GM19452 (cell line): ENCODE results near the gene HOGA1.
"Not testable (repeated sequence)": the region's sequence is repeated elsewhere in the genome, so short reads cannot be mapped to it uniquely, and the experiment has no call there.

ENCODE experiments used
- ATAC-seq: cut with Tn5 transposase; IDR thresholded peaks from one replicate; pipeline ENCODE4 v1.9.1; 2021; ENCODE audit not compliant: unreplicated experiment

HOGA1 gene

DNA sequence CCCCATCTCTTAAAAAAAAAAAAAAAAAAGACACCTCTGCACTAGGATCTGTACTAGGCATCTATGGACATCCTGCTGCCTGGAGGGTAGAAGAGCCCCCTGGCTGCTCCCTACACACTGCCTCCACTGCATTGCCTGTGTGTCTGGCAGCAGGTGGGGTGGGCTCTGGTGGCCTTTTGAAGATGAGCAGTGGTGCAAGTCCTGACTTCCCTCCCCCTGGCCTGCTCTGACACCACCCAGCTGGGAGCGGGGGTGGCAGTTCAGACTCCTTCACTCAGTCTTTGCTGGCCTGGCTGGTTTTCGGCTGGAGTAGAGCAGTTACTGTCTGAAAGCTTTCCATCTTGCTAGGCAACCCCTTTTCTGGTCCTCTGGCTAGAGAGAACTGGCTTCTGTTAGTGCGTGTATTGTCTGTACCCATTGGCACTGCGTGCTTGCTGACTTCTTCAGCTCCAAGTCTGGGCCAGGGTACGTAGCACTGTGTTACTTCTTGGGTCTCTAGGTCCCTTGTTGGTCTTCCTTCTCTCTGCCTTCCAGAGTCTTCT, 23.0 kb downstream of the HOGA1 start:
- ATAC-seq: no peak

GRCh38 chr10:97608991-97609561, 24.9 kb downstream of the HOGA1 start:
- no peak for ATAC-seq

DNA sequence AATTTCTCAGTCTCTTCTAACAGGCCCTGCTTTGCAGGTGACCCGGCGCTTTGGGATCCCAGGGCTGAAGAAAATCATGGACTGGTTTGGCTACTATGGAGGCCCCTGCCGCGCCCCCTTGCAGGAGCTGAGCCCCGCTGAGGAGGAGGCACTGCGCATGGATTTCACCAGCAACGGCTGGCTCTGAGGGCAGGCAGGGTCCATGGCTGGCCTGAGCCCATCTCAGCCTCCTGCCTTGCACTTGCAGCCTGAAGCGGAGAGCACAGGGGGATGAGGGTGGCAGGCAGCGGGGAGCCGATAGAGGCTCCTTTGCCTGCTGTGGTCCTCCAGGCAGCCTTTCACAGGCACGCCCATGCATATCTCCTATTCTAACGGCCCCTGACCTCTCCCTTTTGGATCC, 27.3 kb downstream of the HOGA1 start:
- no peak for ATAC-seq

- no peak for ATAC-seq
Observed at GRCh38 chr10:97612386-97612785, 28.2 kb downstream of the HOGA1 start.

DNA sequence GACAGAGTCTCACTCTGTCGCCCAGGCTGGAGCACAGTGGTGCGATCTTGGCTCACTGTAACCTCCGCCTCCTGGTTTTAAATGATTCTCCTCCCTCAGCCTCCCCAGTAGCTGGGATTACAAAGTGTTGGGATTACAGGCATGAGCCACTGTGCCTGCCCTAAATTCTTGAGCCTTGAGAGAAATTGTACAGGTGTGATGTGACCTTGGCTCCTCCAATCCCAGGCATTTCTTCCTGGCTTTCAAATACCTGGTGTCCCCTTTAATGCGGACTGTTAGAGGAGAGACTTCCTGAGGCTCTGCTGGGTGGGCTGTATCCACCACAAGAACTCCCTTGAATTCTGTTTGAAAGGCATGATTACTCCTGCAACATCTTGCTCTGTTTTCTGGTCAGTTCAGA, 34.1 kb downstream of the HOGA1 start:
- ATAC-seq: no peak

- no peak for ATAC-seq
Observed at GRCh38 chr10:97618733-97619132, 34.5 kb downstream of the HOGA1 start.

DNA sequence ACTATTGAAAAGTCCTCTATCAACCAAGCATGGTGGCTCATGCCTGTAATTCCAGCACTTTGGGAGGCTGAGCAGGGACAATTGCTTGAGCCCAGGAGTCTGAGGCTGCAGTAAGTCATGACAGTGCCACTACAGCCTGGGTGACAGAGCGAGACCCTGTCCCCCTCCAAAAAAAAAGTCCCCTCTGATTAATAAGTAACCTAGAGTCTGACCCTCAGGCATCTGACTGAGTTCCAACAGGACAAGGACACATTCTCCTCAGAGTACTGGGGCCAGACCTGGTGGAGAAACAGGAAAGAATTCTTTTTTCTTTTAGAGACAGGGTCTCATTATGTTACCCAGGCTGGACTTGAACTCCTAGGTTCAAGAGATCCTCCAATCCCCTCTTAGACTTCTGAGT, 39.1 kb downstream of the HOGA1 start:
- ATAC-seq: no peak

DNA sequence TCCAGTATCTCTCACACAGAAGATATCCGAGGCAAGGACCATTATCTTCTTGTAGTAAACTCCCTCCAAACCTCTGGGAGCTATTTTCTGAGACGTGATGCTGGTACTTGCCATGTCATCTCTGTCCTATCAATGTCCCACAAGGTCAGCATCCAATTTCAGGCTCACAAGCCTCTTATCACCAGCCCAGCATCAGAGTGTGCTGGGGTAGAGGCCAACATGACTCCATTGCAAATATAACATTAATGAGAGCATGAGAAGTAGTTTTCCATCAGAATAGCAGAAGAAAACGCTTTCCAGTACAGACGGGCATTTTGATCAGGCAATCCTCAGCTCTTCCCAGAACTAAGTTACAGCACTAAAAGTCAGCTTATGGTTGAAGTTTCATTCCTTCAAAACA, 43.5 kb downstream of the HOGA1 start:
- no peak for ATAC-seq

GRCh38 chr10:97628228-97628627, 44.0 kb downstream of the HOGA1 start:
- ATAC-seq: no peak

GRCh38 chr10:97629289-97629688, 45.1 kb downstream of the HOGA1 start:
- no peak for ATAC-seq

- no peak for ATAC-seq
Observed at GRCh38 chr10:97631098-97631497, 46.9 kb downstream of the HOGA1 start.

DNA sequence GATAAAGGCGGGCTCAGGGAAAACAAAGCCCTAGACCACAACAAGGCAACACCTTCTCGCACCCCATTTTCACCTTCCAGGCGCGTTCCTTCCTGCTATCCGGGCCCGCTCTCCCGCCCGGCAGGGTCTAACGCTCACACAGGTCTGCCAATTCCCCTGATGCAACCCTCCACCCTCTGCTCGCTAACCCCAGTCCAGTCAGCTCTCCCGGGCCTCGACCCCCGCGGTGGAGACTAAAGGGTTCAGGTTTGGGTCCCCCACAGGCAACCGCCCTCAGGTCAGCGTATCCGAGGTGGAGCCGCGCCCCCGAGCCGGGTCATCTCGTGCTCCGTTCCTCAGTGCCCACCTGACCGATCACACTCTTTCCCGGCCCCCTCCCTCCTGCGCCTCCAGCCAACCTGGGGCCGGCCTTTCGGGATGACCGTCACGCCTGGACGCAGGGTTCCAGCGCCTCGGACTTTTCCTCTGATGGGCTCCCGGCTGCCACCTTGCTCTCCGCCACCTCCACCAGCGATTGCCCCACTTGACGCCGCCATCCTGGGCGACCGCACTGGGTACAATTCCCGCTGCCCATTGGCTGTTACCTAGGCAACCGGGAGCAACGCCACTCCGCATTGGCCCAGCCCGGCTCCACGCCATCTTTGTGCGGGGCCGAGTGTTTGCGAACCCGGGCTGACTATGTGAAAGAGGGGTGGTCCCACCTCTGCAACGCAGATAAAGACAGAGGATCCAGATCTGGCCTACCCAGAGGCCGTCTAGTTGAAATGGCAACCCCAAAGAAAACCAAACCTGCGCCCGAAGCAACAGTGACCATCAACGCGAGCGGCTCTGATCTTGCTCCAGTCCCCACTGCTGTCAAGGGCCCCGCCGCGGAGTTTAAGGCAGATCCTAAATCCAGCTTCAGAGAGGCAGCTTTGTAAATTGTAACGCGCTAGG, 49.0 kb downstream of the HOGA1 start, which contains the start of gene MORN4:
Gene MORN4, minus strand, starts transcription at position 552 of the 936 bp plus-strand sequence. CDS start 13,847 bp downstream, outside the sequence.
- ATAC-seq: peak; percentile 98

DNA sequence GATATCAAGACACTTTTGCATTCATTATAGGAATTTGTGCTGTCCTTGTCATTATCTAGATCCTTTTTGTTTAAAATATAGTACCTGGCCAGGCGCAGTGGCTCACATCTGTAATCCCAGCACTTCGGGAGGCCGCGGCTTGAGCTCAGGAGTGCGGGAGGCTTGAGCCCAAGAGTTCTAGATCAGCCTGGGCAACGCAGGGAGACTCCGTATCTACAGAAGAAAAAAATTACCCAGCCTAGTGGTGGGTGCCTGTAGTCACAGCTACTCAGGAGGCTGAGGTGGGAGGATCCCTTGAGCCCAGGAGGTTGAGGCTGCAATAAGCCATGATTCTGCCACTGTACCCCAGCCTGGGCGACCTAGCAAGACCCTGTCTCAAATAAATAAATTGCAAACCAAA, 49.7 kb downstream of the HOGA1 start:
- no peak for ATAC-seq

GRCh38 chr10:97635577-97635976, 51.4 kb downstream of the HOGA1 start:
- no peak for ATAC-seq

DNA sequence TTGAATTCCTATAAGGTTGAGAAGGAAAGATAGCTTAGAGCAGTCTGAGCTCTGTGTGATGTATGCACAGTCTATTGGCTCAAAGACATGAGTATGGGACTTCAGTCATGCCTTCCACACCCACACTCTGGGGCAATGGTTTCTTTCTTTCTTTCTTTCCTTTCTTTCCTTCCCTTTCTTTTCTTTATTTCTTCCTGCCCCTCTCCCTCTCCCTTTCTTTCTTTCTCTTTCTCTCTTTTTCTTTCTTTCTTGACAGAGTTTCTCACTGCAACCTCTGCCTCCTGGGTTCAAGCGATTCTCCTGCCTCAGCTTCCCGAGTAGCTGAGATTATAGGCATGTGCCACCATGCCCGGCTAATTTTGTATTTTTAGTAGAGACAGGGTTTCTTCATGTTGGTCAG, 54.9 kb downstream of the HOGA1 start:
- not testable (repeated sequence) for ATAC-seq

DNA sequence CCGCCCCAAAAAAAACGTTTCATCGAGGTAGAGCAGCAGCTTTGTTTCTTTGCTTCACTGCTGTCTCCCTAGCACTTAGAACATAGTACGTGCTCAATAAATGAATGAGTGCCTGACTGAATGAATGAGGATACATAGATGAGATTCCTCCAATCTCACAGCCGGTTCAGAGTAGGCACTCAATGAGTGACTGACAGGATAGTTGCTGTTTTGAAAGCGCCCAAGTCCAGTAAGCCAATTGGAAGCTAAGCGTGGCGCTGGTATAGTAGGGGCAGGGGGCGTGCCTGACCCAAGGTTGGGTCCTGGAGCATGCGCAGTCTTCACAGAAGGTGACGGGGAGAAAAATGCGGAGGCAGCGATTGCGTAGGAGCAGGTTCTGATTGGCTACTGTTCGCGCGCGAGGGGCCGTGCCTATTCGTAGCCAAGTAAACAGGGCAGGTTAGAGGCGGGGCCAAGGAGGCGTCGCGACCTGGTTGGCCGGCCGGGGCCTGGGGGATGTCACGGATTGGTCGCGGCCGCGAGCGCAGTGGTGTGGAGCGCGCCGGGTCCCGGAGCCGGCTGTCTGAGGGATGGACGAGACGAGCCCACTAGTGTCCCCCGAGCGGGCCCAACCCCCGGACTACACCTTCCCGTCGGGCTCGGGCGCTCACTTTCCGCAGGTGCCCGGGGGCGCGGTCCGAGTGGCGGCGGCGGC, 56.1 kb downstream of the HOGA1 start, which contains the start of gene PI4K2A:
Gene PI4K2A, plus strand, starts transcription at position 498 of the 694 bp plus-strand sequence. Its CDS starts 72 bp downstream, at position 570.
- peak; percentile 99 for ATAC-seq

DNA sequence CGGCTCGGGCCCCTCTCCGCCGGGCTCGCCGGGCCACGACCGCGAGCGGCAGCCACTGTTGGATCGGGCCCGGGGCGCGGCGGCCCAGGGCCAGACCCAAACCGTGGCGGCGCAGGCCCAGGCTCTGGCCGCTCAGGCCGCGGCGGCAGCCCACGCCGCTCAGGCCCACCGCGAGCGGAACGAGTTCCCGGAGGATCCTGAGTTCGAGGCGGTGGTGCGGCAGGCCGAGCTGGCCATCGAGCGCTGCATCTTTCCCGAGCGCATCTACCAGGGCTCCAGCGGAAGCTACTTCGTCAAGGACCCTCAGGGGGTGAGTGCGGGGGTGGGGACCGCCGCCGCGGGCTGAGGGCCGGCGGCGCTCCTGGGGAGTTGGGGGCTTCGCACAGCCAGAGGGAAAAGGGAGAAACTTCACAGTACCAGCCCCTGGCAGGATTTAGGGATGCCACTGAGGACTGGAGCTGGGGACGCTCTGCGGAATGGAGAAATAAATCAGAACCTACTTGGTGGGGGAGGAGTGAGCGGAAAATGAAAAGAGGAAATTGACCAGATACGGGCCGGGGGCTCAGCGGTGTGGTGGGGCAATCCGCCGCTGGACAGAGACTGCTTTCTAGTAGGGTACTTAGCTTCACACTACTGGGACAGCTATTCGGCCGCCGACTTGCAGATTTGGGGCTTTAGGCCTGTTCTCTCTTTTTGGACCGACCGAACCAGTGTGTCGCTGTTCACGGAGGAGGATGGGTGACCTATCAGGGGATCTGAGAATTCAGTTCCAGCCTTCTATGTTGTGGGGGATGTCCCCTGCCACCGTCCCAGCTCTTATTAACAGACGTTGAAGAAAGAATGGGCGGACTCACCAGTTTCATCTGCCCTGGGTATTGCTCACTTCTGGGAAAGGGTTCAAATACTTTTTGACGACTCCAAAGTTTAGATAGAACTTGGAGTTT, 57.0 kb downstream of the HOGA1 start:
- ATAC-seq: peak; percentile 24

DNA sequence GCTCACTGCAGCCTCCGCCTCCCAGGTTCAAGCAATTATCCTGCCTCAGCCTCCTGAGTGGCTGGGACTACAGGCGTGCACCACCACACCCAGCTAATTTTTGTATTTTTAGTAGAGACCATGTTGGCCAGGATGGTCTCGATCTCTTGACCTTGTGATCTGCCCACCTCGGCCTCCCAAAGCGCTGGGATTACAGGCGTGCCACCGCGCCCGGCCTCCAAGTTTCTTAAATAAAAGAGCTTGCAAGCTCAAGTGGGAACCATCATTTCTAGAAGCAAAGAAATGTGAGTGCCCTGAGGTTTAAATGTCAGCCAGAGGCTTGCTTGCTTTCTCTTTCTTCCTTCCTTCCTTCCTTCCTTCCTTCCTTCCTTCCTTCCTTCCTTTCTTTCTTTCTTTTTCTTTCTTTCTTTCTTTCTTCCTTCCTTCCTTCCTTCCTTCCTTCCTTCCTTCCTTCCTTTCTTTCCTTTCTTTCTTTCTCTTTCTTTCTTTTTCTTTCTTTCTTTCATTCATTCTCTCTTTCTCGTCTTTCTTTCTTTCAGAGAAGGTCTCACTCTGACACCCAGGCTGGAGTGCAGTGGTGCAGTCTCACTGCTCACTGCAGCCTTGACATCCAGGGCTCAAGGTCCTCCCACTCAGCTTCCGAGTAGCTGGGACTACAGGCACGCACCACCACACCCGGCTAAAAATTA, 58.4 kb downstream of the HOGA1 start:
- not testable (repeated sequence) for ATAC-seq

DNA sequence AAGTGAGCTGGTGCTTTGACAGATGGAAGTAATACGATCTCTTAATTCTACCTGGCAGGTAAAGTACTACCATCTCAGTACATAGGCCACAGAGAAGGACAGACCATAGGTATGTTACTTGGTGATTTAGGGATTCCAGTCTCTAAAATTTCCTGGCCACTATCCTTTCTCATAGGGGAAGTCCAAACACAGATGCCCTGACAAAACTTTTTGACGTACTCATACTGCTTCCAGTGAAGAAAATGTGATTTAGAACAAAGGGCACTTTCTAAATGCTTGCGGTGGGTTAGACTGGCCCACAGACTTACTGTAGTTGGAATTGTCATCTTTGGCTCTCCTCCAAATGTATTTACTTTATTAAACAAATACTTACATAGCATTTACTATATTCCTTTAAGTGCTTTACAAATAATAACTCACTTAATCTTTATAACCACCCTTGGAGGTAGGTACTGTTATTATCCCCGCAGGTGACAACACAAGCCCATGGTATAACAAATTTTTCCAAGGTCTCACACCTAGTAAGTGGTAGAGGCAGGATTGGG, 59.3 kb downstream of the HOGA1 start:
- no peak for ATAC-seq
